Erythroblast (primary cell): Measurements from ENCODE around the gene EIF1AD.

ENCODE experiments used
- GATA1 ChIP-seq: IDR thresholded peaks from 2 replicates; pipeline ENCODE4 v1.6.1; 2011; ENCODE audit warnings: low read depth, mild to moderate bottlenecking, control low read depth, low read length, moderate library complexity
- POLR2A ChIP-seq: IDR thresholded peaks from 2 replicates; pipeline ENCODE4 v1.6.1; 2011; ENCODE audit warnings: mild to moderate bottlenecking, low read length

DNA sequence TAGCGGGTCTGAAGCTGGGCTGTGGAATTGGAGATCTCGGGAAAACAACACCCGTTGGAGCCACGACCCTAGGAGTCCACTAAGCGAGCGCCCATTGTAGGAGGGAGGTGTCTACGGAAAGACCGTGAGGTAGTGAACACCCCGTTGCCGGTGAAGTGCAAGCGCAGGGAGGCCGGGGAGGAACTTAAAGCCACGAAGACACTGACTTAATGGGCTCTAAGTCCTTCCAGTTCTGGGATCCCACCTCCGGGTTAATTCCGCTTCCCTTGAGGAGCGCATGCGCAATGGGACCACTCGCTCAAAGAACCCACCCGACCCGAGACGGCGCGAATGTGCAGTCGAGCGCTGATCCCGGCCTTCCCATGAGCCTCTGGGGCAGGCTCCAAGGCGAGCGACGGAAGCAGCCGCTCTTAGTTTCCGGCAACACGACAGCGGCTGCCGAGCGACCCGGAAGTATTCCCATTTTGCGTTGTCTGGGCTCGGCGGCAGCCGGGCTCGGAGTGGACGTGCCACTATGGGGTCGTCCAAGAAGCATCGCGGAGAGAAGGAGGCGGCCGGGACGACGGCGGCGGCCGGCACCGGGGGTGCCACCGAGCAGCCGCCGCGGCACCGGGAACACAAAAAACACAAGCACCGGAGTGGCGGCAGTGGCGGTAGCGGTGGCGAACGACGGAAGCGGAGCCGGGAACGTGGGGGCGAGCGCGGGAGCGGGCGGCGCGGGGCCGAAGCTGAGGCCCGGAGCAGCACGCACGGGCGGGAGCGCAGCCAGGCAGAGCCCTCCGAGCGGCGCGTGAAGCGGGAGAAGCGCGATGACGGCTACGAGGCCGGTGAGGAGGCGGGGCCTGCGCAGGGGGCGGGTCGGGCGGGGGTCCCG, 40.5 kb downstream of the EIF1AD start, which contains the start of gene SART1:
- TF ChIP-seq POLR2A: peak; percentile 98
- TF ChIP-seq GATA1: no peak
